Inflammatory macrophage (primary cell): ENCODE measurements around the gene IQGAP2.
A peak's percentile ranks its signal among the peaks of the same experiment; 100 is the strongest.

ENCODE experiments used
- DNase-seq, 2 donors: peaks; one replicate each; pipeline ENCODE4 v3.0.0-alpha.2; 2020 to 2022

Gene IQGAP2

GRCh38 chr5:76612942-76613341 lies 209.9 kb downstream of the IQGAP2 start:
- no peak for DNase-seq

GRCh38 chr5:76615759-76616158 lies 212.7 kb downstream of the IQGAP2 start:
- DNase-seq, result no peak

- no peak for DNase-seq
These were observed 213.1 kb downstream of the IQGAP2 start for GRCh38 chr5:76616206-76616605.

GRCh38 chr5:76617229-76617628 lies 214.1 kb downstream of the IQGAP2 start:
- DNase-seq, result no peak

- no peak for DNase-seq
These were observed 214.6 kb downstream of the IQGAP2 start for GRCh38 chr5:76617675-76618074.

- DNase-seq, result no peak
These were observed 217.1 kb downstream of the IQGAP2 start for GRCh38 chr5:76620166-76620565.

- no peak for DNase-seq
These were observed 219.0 kb downstream of the IQGAP2 start for GRCh38 chr5:76622076-76622475.

- no peak for DNase-seq
These were observed 220.0 kb downstream of the IQGAP2 start, which contains the start of gene F2RL2 for GRCh38 chr5:76622973-76623596. TSS of gene F2RL2 (minus strand) at chr5:76623403. CDS start at chr5:76623230, 173 bp downstream.

GRCh38 chr5:76625087-76625815 lies 222.2 kb downstream of the IQGAP2 start:
- DNase-seq, result peak in 1 of 2 donors; percentile 14

GRCh38 chr5:76626738-76627137 lies 223.7 kb downstream of the IQGAP2 start:
- DNase-seq, result no peak

- no peak for DNase-seq
These were observed 231.6 kb downstream of the IQGAP2 start for GRCh38 chr5:76634661-76635060.

- DNase-seq, result no peak
These were observed 234.4 kb downstream of the IQGAP2 start for GRCh38 chr5:76637490-76637889.

GRCh38 chr5:76638479-76638878 lies 235.4 kb downstream of the IQGAP2 start:
- peak in 1 of 2 donors; percentile 47 for DNase-seq

GRCh38 chr5:76641514-76642120 lies 238.5 kb downstream of the IQGAP2 start:
- peak; percentile 60 to 68 for DNase-seq

- DNase-seq, result no peak
These were observed 239.4 kb downstream of the IQGAP2 start for GRCh38 chr5:76642390-76643040.

- no peak for DNase-seq
These were observed 240.3 kb downstream of the IQGAP2 start for GRCh38 chr5:76643371-76643770.

- DNase-seq, result no peak
These were observed 246.1 kb downstream of the IQGAP2 start for GRCh38 chr5:76649140-76649539.

- DNase-seq, result no peak
These were observed 249.8 kb downstream of the IQGAP2 start for GRCh38 chr5:76652809-76653414.

- DNase-seq, result no peak
These were observed 254.0 kb downstream of the IQGAP2 start for GRCh38 chr5:76657091-76657490.

- DNase-seq, result no peak
These were observed 254.7 kb downstream of the IQGAP2 start for GRCh38 chr5:76657683-76658311.

GRCh38 chr5:76660360-76660759 lies 257.3 kb downstream of the IQGAP2 start:
- no peak for DNase-seq

- no peak for DNase-seq
These were observed 259.4 kb downstream of the IQGAP2 start for GRCh38 chr5:76662521-76662920.
